ENCODE results near the gene CCDC87. TPM values are rescaled to one million over a fixed set of nuclear protein-coding genes. Genes with fewer than 3 reads are reported as not detected.

Gene CCDC87
- total RNA-seq, 1 donor from 2014 or later: 0.31 TPM

DNA sequence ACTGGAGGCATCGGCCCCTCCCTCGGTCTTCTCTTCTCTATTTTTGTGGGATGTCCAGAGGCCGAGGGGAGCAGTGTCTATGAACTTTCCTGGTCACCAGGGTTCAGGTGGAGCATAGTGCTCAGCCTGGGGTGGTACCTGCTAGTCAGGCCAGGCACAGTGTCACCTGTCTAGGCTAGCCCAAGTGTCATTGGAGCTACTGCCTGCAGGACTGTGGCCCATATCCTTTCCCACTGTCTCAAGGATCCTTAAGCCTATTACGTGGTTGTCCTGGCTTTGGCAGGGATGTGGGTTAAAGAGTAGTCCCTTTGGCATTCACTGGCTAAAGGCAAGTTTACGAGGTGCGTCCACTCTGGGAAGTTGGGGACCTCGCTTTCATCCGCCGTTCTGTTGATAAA, 32.9 kb upstream of the CCDC87 start:
- DNase-seq: no peak
- ATAC-seq (ENCODE audit: low read depth): no peak
- TF ChIP-seq, protein P1, sequence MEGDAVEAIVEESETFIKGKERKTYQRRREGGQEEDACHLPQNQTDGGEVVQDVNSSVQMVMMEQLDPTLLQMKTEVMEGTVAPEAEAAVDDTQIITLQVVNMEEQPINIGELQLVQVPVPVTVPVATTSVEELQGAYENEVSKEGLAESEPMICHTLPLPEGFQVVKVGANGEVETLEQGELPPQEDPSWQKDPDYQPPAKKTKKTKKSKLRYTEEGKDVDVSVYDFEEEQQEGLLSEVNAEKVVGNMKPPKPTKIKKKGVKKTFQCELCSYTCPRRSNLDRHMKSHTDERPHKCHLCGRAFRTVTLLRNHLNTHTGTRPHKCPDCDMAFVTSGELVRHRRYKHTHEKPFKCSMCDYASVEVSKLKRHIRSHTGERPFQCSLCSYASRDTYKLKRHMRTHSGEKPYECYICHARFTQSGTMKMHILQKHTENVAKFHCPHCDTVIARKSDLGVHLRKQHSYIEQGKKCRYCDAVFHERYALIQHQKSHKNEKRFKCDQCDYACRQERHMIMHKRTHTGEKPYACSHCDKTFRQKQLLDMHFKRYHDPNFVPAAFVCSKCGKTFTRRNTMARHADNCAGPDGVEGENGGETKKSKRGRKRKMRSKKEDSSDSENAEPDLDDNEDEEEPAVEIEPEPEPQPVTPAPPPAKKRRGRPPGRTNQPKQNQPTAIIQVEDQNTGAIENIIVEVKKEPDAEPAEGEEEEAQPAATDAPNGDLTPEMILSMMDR (IDR thresholded peaks at IDR 0.05): no peak
- ChIA-PET POLR2A (interaction anchor here (1.9 to 14.8 kb wide), 2 partner anchors 9 to 15 kb away, joined by 7 to 272 read pairs; partner anchors contain the start of genes RBM14 and RBM4), CTCF (no interaction called here)
- Mint-ChIP-seq H3K27ac (no peak overlapping the region), H3K36me3 (ENCODE audit: low read depth) (peaks cover 85% of the 10 kb centered on the region), H3K27me3 (no peaks in the 10 kb centered on the region), H3K9me3 (no peaks in the 10 kb centered on the region), H3K4me1 (peaks cover 50% of the 10 kb centered on the region), H3K4me3 (no peak overlapping the region)
- intact Hi-C loops (cut with micrococcal nuclease): no loop called here

GRCh38 chr11:66625041-66625751, 32.3 kb upstream of the CCDC87 start:
- ChIA-PET POLR2A (interaction anchor here (0.5 to 14.8 kb wide), 3 partner anchors 9 to 159 kb away, joined by 3 to 272 read pairs (median 7); partner anchors contain the start of genes RBM14 and RBM4), CTCF (no interaction called here)
- Mint-ChIP-seq H3K27me3 (no peaks in the 10 kb centered on the region), H3K4me3 (no peak overlapping the region), H3K27ac (no peak overlapping the region), H3K4me1 (peaks cover 56% of the 10 kb centered on the region), H3K9me3 (no peaks in the 10 kb centered on the region), H3K36me3 (ENCODE audit: low read depth) (peaks cover 86% of the 10 kb centered on the region)
- DNase-seq (no peak), ATAC-seq (ENCODE audit: low read depth) (no peak)
- TF ChIP-seq, protein P1 (IDR thresholded peaks at IDR 0.05): no peak
- intact Hi-C loops (cut with micrococcal nuclease): no loop called here

GRCh38 chr11:66624450-66624849, 31.6 kb upstream of the CCDC87 start:
- H3K9me3 Mint-ChIP-seq: no peaks in the 10 kb centered on the region
- H3K4me3 Mint-ChIP-seq: no peak overlapping the region
- H3K27ac Mint-ChIP-seq: no peak overlapping the region
- TF ChIP-seq, protein P1 (IDR thresholded peaks at IDR 0.05): no peak
- ChIA-PET CTCF (no interaction called here), POLR2A (interaction anchor here (0.5 to 14.8 kb wide), 3 partner anchors 8 to 158 kb away, joined by 3 to 272 read pairs (median 7); partner anchors contain the start of genes RBM14 and RBM4)
- peaks cover 58% of the 10 kb centered on the region for H3K4me1 Mint-ChIP-seq
- DNase-seq (no peak), ATAC-seq (ENCODE audit: low read depth) (no peak)
- no peaks in the 10 kb centered on the region for H3K27me3 Mint-ChIP-seq
- peaks cover 83% of the 10 kb centered on the region for H3K36me3 Mint-ChIP-seq (ENCODE audit: low read depth)
- intact Hi-C loops (cut with micrococcal nuclease): no loop called here

DNA sequence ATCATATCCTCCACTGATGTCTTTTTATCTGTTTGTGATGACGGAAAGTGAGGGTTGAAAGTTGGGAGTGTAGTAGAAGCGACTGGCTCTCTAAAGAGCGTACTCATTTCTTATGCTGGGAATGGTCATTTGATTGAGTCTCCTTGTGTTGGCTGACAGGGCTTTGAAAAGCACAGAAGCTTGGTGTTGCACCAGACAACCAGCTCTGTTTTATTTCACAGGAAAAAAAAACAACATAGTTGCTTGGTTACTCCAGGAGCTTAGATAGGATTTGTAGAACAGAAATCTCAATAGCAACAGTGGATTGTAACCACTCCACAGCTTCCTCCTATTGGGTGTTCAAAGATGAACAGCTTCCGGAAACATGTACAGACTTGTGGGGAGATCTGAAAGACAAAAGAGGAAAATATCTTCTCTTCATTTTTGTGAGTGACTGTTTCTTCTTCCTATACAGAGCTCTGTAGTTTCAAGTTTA, 26.3 kb upstream of the CCDC87 start:
- ChIA-PET POLR2A (interaction anchor here (0.6 to 14.8 kb wide), 10 partner anchors 9 to 687 kb away, joined by 3 to 272 read pairs (median 4); partner anchors contain the start of genes CCDC87, CCS, DPP3 and RBM4), CTCF (interaction anchor here (1.5 to 1.8 kb wide), 2 partner anchors 19 to 59 kb away, joined by 7 read pairs; partner anchors contain the start of genes RBM4 and RBM4B)
- Mint-ChIP-seq H3K4me3 (peak overlapping the region; percentile 98), H3K4me1 (peaks cover 75% of the 10 kb centered on the region), H3K27me3 (no peaks in the 10 kb centered on the region), H3K36me3 (ENCODE audit: low read depth) (peaks cover 61% of the 10 kb centered on the region), H3K9me3 (no peaks in the 10 kb centered on the region), H3K27ac (peak overlapping the region; percentile 99)
- TF ChIP-seq, protein P1 (IDR thresholded peaks at IDR 0.05): no peak
- intact Hi-C loops (cut with micrococcal nuclease): loop anchor here (5.0 to 10.0 kb wide), 4 partner anchors 72 to 888 kb away; partner anchors contain the start of genes ACTN3, CDK2AP2, KDM2A and MRPL11
- DNase-seq (no peak), ATAC-seq (ENCODE audit: low read depth) (no peak)
